HCT116 (cell line): ENCODE measurements around the gene C11orf68. TPM values are rescaled to one million over a fixed set of nuclear protein-coding genes. Genes with fewer than 3 reads are reported as not detected.
"Not testable (repeated sequence)": the region's sequence is repeated elsewhere in the genome, so short reads cannot be mapped to it uniquely, and the experiment has no call there.

Experiments used
- ATAC-seq: fragments of 200-7000 bp; cut with Tn5 transposase; 2 replicates; pipeline ENCODE4 v1.9.1; 2020; ENCODE audit warnings: mild to moderate bottlenecking, moderate library complexity
- BruUV-seq: library from RNA; stranded (reverse); fragments of 400-500 nt; replicated peaks from 2 replicates; lab custom pipeline; 2021; lab: Mats Ljungman, UMichigan
- CTCF ChIA-PET: fragments of 300-600 bp; sonication (Branson Sonifier 250); formaldehyde crosslinking; loops from one replicate; lab custom pipeline; 2021; ENCODE audit warnings: antibody characterized with exemption; lab: Charles Lee
- POLR2A ChIA-PET: fragments of 300-600, 350-600 bp; sonication (Branson Sonifier 250); formaldehyde crosslinking; loops from one replicate; lab custom pipeline; 2021; ENCODE audit warnings: antibody characterized with exemption; lab: Charles Lee
- RAD21 ChIA-PET, 2 experiments: fragments of 300-600 bp; sonication (Branson Sonifier 250); formaldehyde crosslinking; loops; one replicate each; lab custom pipeline; 2023; ENCODE audit warnings: low total read pairs in 2 of 2; ENCODE audit not compliant: uncharacterized antibody in 2 of 2, unreplicated experiment in 2 of 2, low non-redundant PET in 1 of 2; lab: Charles Lee
- DNase-seq: peaks from one replicate; pipeline ENCODE4 v3.0.0-alpha.2; 2010; ENCODE audit warnings: low read depth, low spot score
- H2AFZ ChIP-seq: fragments of 200-600 bp; shearing (Covaris generic), sonication (generic); 2 replicates; pipeline ENCODE4 v1.6.1; 2017; ENCODE audit warnings: low read depth, mixed run types, mixed read lengths, antibody characterized with exemption, low read length; ENCODE audit not compliant: poor library complexity, severe bottlenecking
- H3K27ac ChIP-seq: 2 replicates; pipeline ENCODE4 v1.5.1; 2012; ENCODE audit warnings: low read depth, low read length
- H3K27me3 ChIP-seq: fragments of 200-600 bp; sonication (generic); 2 replicates; pipeline ENCODE4 v1.6.1; 2016; ENCODE audit warnings: mixed run types, low read length, mixed read lengths; ENCODE audit not compliant: insufficient read depth
- H3K36me3 ChIP-seq, 2 experiments: fragments of 200-500 bp in 1 of 2; fragments of 200-600 bp in 1 of 2; sonication (Bioruptor generic) in 1 of 2; sonication (generic) in 1 of 2; 2 replicates each; pipeline versions ENCODE4 v1.5.1 to v1.6.1; 2014 to 2016; ENCODE audit warnings: low read length in 2 of 2, inconsistent platforms in 1 of 2, mixed read lengths in 1 of 2, mixed run types in 1 of 2; ENCODE audit not compliant: insufficient read depth in 2 of 2, control insufficient read depth in 1 of 2
- H3K4me1 ChIP-seq, 2 experiments: fragments of 200-600 bp in 1 of 2; sonication (generic) in 1 of 2; 2 replicates each; pipeline versions ENCODE4 v1.5.1 to v1.6.1; 2012 to 2017; ENCODE audit warnings: low read length in 2 of 2, inconsistent platforms in 1 of 2, mild to moderate bottlenecking in 1 of 2, mixed read lengths in 1 of 2, mixed run types in 1 of 2, moderate library complexity in 1 of 2; ENCODE audit not compliant: insufficient read depth in 2 of 2, control insufficient read depth in 1 of 2
- H3K4me2 ChIP-seq: fragments of 200-600 bp; sonication (generic); 2 replicates; pipeline ENCODE4 v1.6.1; 2017; ENCODE audit warnings: mixed run types, low read length, mixed read lengths
- H3K4me3 ChIP-seq, 2 experiments: fragments of 200-600 bp in 1 of 2; sonication (generic) in 1 of 2; replicated peaks in 1 of 2; 2 replicates each; pipeline ENCODE4 v1.5.1; 2011 to 2016; ENCODE audit warnings: low read length in 2 of 2, control low read depth in 1 of 2, low read depth in 1 of 2, mild to moderate bottlenecking in 1 of 2, mixed read lengths in 1 of 2, mixed run types in 1 of 2
- H3K79me2 ChIP-seq: fragments of 200-600 bp; sonication (generic); 2 replicates; pipeline ENCODE4 v1.6.1; 2017; ENCODE audit warnings: mild to moderate bottlenecking, mixed run types, low read length, moderate library complexity, mixed read lengths; ENCODE audit not compliant: insufficient read depth
- H3K9ac ChIP-seq: fragments of 200-600 bp; sonication (generic); 2 replicates; pipeline ENCODE4 v1.6.1; 2016; ENCODE audit warnings: low read length, mixed read lengths
- H3K9me2 ChIP-seq: fragments of 200-600 bp; sonication (generic), shearing (Covaris generic); 2 replicates; pipeline ENCODE4 v1.6.1; 2017; ENCODE audit warnings: mixed run types, mild to moderate bottlenecking, moderate library complexity; ENCODE audit not compliant: insufficient read depth
- H3K9me3 ChIP-seq, 2 experiments: fragments of 200-500 bp in 1 of 2; fragments of 200-600 bp in 1 of 2; sonication (Bioruptor generic) in 1 of 2; sonication (generic) in 1 of 2; 2 replicates each; pipeline ENCODE4 v1.6.1; 2014 to 2017; ENCODE audit warnings: low read length in 2 of 2, mixed read lengths in 2 of 2, inconsistent platforms in 1 of 2, low read depth in 1 of 2, mild to moderate bottlenecking in 1 of 2, mixed run types in 1 of 2, moderate library complexity in 1 of 2; ENCODE audit not compliant: control insufficient read depth in 1 of 2, insufficient read depth in 1 of 2
- H4K20me1 ChIP-seq: fragments of 200-600 bp; sonication (generic), shearing (Covaris generic); 2 replicates; pipeline ENCODE4 v1.6.1; 2017; ENCODE audit warnings: mixed run types, mild to moderate bottlenecking, moderate library complexity; ENCODE audit not compliant: insufficient read depth
- ATF3 ChIP-seq: IDR thresholded peaks from 2 replicates; pipeline ENCODE4 v1.6.1; 2012
- CEBPB ChIP-seq: IDR thresholded peaks from 2 replicates; pipeline ENCODE4 v1.6.1; 2012; ENCODE audit warnings: low read depth
- CTCF ChIP-seq, 3 experiments: fragments of 200-600 bp in 1 of 3; sonication (generic) in 1 of 3; IDR thresholded peaks in 2 of 3; conservative IDR thresholded peaks in 1 of 3; 2 replicates each; pipeline ENCODE4 v1.5.1; 2012 to 2017; ENCODE audit warnings: low read depth in 2 of 3, low read length in 2 of 3, antibody characterized with exemption in 1 of 3, borderline replicate concordance in 1 of 3, control low read depth in 1 of 3, mild to moderate bottlenecking in 1 of 3, mixed read lengths in 1 of 3, mixed run types in 1 of 3, moderate library complexity in 1 of 3; ENCODE audit not compliant: insufficient read depth in 1 of 3
- EGR1 ChIP-seq: IDR thresholded peaks from 2 replicates; pipeline ENCODE4 v1.6.1; 2012; ENCODE audit warnings: low read depth
- ELF1 ChIP-seq: IDR thresholded peaks from 2 replicates; pipeline ENCODE4 v1.6.1; 2012; ENCODE audit warnings: low read depth, borderline replicate concordance
- FOSL1 ChIP-seq: IDR thresholded peaks from 2 replicates; pipeline ENCODE4 v1.6.1; 2012; ENCODE audit warnings: low read depth
- JUND ChIP-seq: IDR thresholded peaks from 2 replicates; pipeline ENCODE4 v1.6.1; 2012
- MAX ChIP-seq: IDR thresholded peaks from 2 replicates; pipeline ENCODE4 v1.6.1; 2012
- REST ChIP-seq: IDR thresholded peaks from 2 replicates; pipeline ENCODE4 v1.6.1; 2012; ENCODE audit warnings: low read depth
- SIN3A ChIP-seq: IDR thresholded peaks from 2 replicates; pipeline ENCODE4 v1.6.1; 2012; ENCODE audit warnings: low read depth
- SRF ChIP-seq: IDR thresholded peaks from 2 replicates; pipeline ENCODE4 v1.6.1; 2012; ENCODE audit warnings: low read depth
- TCF7L2 ChIP-seq: IDR thresholded peaks from 2 replicates; pipeline ENCODE4 v1.7.0; 2011; ENCODE audit warnings: borderline replicate concordance, inconsistent platforms; ENCODE audit not compliant: insufficient read depth, insufficient read length; ENCODE audit errors: extremely low read depth
- intact Hi-C: fragments of 100-400 bp; cut with micrococcal nuclease; formaldehyde crosslinking; loops from 2 replicates; pipeline ENCODE4 v1.10.0; 2022
- total RNA-seq: library from RNA; stranded (reverse); gene quantifications from one replicate; pipeline ENCODE4 v1.2.1, GENCODE V29; 2021; ENCODE audit not compliant: unreplicated experiment

C11orf68 gene
- total RNA-seq, 1 experiment from 2014 or later, result 49.8 TPM

- Histone ChIP-seq H3K27ac (no peak overlapping the region), H3K9ac (no peak overlapping the region), H3K9me3 (no peaks in the 10 kb centered on the region), H3K9me2 (no peaks in the 10 kb centered on the region), H3K79me2 (no peaks in the 10 kb centered on the region), H3K4me3 (no peak overlapping the region), H3K27me3 (no peaks in the 10 kb centered on the region), H2AFZ (no peak overlapping the region), H3K4me2 (no peak overlapping the region), H3K4me1 (no peaks in the 10 kb centered on the region), H4K20me1 (no peaks in the 10 kb centered on the region), H3K36me3 (no peaks in the 10 kb centered on the region)
- intact Hi-C loops, result no loop called here
- TF ChIP-seq SRF, result no peak
- no peak for TF ChIP-seq SIN3A
- TF ChIP-seq TCF7L2, result no peak
- no peak for TF ChIP-seq EGR1
- TF ChIP-seq CEBPB, result no peak
- no peak for TF ChIP-seq REST
- TF ChIP-seq CTCF (IDR thresholded peaks at IDR 0.05 in 2 of 3, conservative IDR thresholded peaks at IDR 0.05 in 1 of 3; ENCODE audit: borderline replicate concordance in 1 of 3, insufficient read depth in 1 of 3, low read depth in 2 of 3, low read length in 2 of 3), result no peak
- TF ChIP-seq ELF1, result no peak
- TF ChIP-seq MAX, result no peak
- no peak for TF ChIP-seq ATF3
- no peak for TF ChIP-seq FOSL1
- no peak for TF ChIP-seq JUND
- no peak for DNase-seq
- ChIA-PET RAD21 (no interaction called here), POLR2A (no interaction called here), CTCF (no interaction called here)
- no peak for ATAC-seq
- BruUV-seq, result no TSS peak
These were observed 33.2 kb upstream of the C11orf68 start for GRCh38 chr11:65952052-65952521.

GRCh38 chr11:65951641-65952040 is 32.8 kb upstream of the C11orf68 start:
- H3K36me3 ChIP-seq, H3K27ac ChIP-seq, CTCF ChIA-PET, H3K27me3 ChIP-seq, H2AFZ ChIP-seq, H3K4me3 ChIP-seq, BruUV-seq, H3K4me1 ChIP-seq, H3K9me3 ChIP-seq, intact Hi-C loops, DNase-seq, RAD21 ChIA-PET, H4K20me1 ChIP-seq, H3K79me2 ChIP-seq, H3K9ac ChIP-seq, H3K9me2 ChIP-seq, ATAC-seq, H3K4me2 ChIP-seq: not testable (repeated sequence)
- POLR2A ChIA-PET, result interaction anchor here (0.6 kb wide), 1 partner anchor 405 kb away, joined by 3 read pairs; no protein-coding TSS in a partner anchor
